ENCODE data around the gene TBCK.

- TF ChIP-seq TAF1 (IDR thresholded peaks at IDR 0.05; ENCODE audit: borderline replicate concordance, low read depth, low read length) (no peak), POLR2A (IDR thresholded peaks at IDR 0.05; ENCODE audit: low read depth, low read length) (no peak)
These were observed 22.7 kb upstream of the TBCK start for GRCh38 chr4:106338671-106339070.
